Neural cell (in vitro differentiated cells): ENCODE data around the gene GORASP2. TPM values are rescaled to one million over a fixed set of nuclear protein-coding genes. Genes with fewer than 3 reads are reported as not detected.

Experiments used
- H2AFZ ChIP-seq: fragments of 200-600, 300-800 bp; sonication (generic), shearing (Covaris generic); 2 replicates; pipeline ENCODE4 v1.6.0; 2014; ENCODE audit warnings: low read depth, mild to moderate bottlenecking, antibody characterized with exemption, low read length, moderate library complexity
- H3F3A ChIP-seq: fragments of 200-600 bp; shearing (Covaris generic); 2 replicates; pipeline ENCODE4 v1.6.1; 2016; ENCODE audit warnings: mild to moderate bottlenecking, moderate library complexity, mixed read lengths, antibody characterized with exemption, low read length; ENCODE audit not compliant: insufficient read depth, poor library complexity, severe bottlenecking
- H3K27ac ChIP-seq: fragments of 200-600, 300-800 bp; sonication (generic), shearing (Covaris generic); 2 replicates; pipeline ENCODE4 v1.5.1; 2014; ENCODE audit warnings: mild to moderate bottlenecking, low read length, moderate library complexity
- H3K27me3 ChIP-seq: fragments of 300-800, 200-600 bp; sonication (generic), shearing (Covaris generic); 2 replicates; pipeline ENCODE4 v1.6.0; 2014; ENCODE audit warnings: mild to moderate bottlenecking, low read depth, low read length, moderate library complexity; ENCODE audit not compliant: insufficient read depth
- H3K36me3 ChIP-seq: fragments of 300-800, 200-600 bp; sonication (generic), shearing (Covaris generic); 2 replicates; pipeline ENCODE4 v1.5.1; 2014; ENCODE audit warnings: mild to moderate bottlenecking, antibody characterized with exemption, low read length, moderate library complexity; ENCODE audit not compliant: insufficient read depth
- H3K4me2 ChIP-seq: fragments of 300-800, 200-600 bp; sonication (generic), shearing (Covaris generic); 2 replicates; pipeline ENCODE4 v1.6.0; 2014; ENCODE audit warnings: mild to moderate bottlenecking, low read length
- H3K4me3 ChIP-seq: fragments of 300-800, 200-600 bp; sonication (generic), shearing (Covaris generic); 2 replicates; pipeline ENCODE4 v1.5.1; 2014; ENCODE audit warnings: mild to moderate bottlenecking, low read length, moderate library complexity
- H3K79me2 ChIP-seq: fragments of 200-600 bp; shearing (Covaris generic); replicated peaks from 2 replicates; pipeline ENCODE4 v1.6.0; 2014; ENCODE audit warnings: mild to moderate bottlenecking, low read length, moderate library complexity; ENCODE audit not compliant: insufficient read depth
- H3K9ac ChIP-seq: fragments of 300-800, 200-600 bp; sonication (generic), shearing (Covaris generic); 2 replicates; pipeline ENCODE4 v1.6.1; 2016; ENCODE audit warnings: mild to moderate bottlenecking, low read length, mixed read lengths
- H3K9me2 ChIP-seq: fragments of 200-600 bp; shearing (Covaris generic); 2 replicates; pipeline ENCODE4 v1.6.1; 2016; ENCODE audit warnings: mild to moderate bottlenecking, low read length, mixed read lengths; ENCODE audit not compliant: insufficient read depth
- H3K9me3 ChIP-seq: fragments of 200-600, 300-800 bp; sonication (generic), shearing (Covaris generic); 2 replicates; pipeline ENCODE4 v1.6.1; 2016; ENCODE audit warnings: mild to moderate bottlenecking, mixed run types, low read length, moderate library complexity, mixed read lengths
- H4K20me1 ChIP-seq: fragments of 200-600 bp; shearing (Covaris generic); 2 replicates; pipeline ENCODE4 v1.6.1; 2016; ENCODE audit warnings: mild to moderate bottlenecking, mixed run types; ENCODE audit not compliant: insufficient read depth
- EP300 ChIP-seq: fragments of 450-650 bp; conservative IDR thresholded peaks from 2 replicates; pipeline ENCODE4 v1.6.1; 2014; ENCODE audit warnings: antibody characterized with exemption, mild to moderate bottlenecking, moderate library complexity; ENCODE audit not compliant: poor library complexity, severe bottlenecking
- EZH2 ChIP-seq: fragments of 200-600, 300-800 bp; shearing (Covaris generic), sonication (generic); IDR thresholded peaks from 2 replicates; pipeline ENCODE4 v1.6.1; 2014; ENCODE audit warnings: antibody characterized with exemption, low read length, borderline replicate concordance, mild to moderate bottlenecking; ENCODE audit not compliant: insufficient read depth, poor library complexity, severe bottlenecking
- MXI1 ChIP-seq: fragments of 450-650 bp; conservative IDR thresholded peaks from 2 replicates; pipeline ENCODE4 v1.6.1; 2014; ENCODE audit warnings: antibody characterized with exemption, mild to moderate bottlenecking; ENCODE audit not compliant: poor library complexity, severe bottlenecking
- POLR2AphosphoS5 ChIP-seq: IDR thresholded peaks from 2 replicates; pipeline ENCODE4 v1.6.1; 2012
- RAD21 ChIP-seq: fragments of 450-650 bp; conservative IDR thresholded peaks from 2 replicates; pipeline ENCODE4 v1.6.1; 2014; ENCODE audit warnings: antibody characterized with exemption, mild to moderate bottlenecking, moderate library complexity
- SMC3 ChIP-seq: fragments of 450-650 bp; conservative IDR thresholded peaks from 2 replicates; pipeline ENCODE4 v1.6.1; 2014; ENCODE audit warnings: antibody characterized with exemption, mild to moderate bottlenecking, moderate library complexity; ENCODE audit not compliant: poor library complexity
- TAF1 ChIP-seq: IDR thresholded peaks from 2 replicates; pipeline ENCODE4 v1.6.1; 2012; ENCODE audit warnings: low read depth
- polyA plus RNA-seq: library from polyadenylated mRNA; depleted of rRNA; stranded (reverse); fragments of >200 nt; gene quantifications from 2 replicates; pipeline ENCODE4 v1.2.3, GENCODE V29; 2014
- TF ChIP-seq, protein P1 (sequence below): fragments of 450-650 bp; IDR thresholded peaks from 2 replicates; pipeline ENCODE4 v1.5.1; 2014; ENCODE audit warnings: antibody characterized with exemption, mild to moderate bottlenecking, moderate library complexity; ENCODE audit not compliant: poor library complexity, severe bottlenecking
- TF ChIP-seq, protein P2 (sequence below): IDR thresholded peaks from 2 replicates; pipeline ENCODE4 v1.6.1; 2012; ENCODE audit warnings: borderline replicate concordance

The GORASP2 gene
- polyA plus RNA-seq, 1 donor from 2014 or later: 20.4 TPM

DNA sequence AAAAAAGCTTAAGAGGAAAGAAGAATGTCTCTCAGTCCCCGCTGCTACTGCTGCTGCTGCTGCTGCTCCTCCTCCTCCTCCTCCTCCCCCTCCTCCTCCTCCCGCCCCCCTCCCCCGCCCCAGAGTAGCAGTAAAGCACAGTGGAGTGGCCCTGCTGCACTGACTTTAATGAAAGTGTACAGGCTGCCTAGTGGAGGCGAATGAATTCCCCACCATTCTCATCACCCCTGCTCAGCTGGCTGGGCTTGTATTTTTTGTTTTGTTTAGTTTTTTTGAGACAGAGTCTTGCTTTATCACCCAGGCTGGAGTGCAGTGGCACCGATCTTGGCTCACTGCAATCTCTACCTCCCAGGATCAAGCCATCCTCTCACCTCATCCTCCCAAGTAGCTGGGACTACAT lies 34.3 kb downstream of the GORASP2 start:
- Histone ChIP-seq H3K9me2 (no peaks in the 10 kb centered on the region), H3K9ac (no peak overlapping the region), H3K4me3 (no peak overlapping the region), H3K27ac (no peak overlapping the region), H3K9me3 (no peaks in the 10 kb centered on the region), H3K27me3 (no peaks in the 10 kb centered on the region), H3F3A (no peaks in the 10 kb centered on the region), H2AFZ (no peak overlapping the region), H4K20me1 (no peaks in the 10 kb centered on the region), H3K79me2 (no peaks in the 10 kb centered on the region), H3K36me3 (peaks cover 26% of the 10 kb centered on the region), H3K4me2 (no peak overlapping the region)
- no peak for TF ChIP-seq MXI1
- no peak for TF ChIP-seq TAF1
- TF ChIP-seq SMC3: no peak
- no peak for TF ChIP-seq EZH2
- no peak for TF ChIP-seq RAD21
- TF ChIP-seq, protein P1, sequence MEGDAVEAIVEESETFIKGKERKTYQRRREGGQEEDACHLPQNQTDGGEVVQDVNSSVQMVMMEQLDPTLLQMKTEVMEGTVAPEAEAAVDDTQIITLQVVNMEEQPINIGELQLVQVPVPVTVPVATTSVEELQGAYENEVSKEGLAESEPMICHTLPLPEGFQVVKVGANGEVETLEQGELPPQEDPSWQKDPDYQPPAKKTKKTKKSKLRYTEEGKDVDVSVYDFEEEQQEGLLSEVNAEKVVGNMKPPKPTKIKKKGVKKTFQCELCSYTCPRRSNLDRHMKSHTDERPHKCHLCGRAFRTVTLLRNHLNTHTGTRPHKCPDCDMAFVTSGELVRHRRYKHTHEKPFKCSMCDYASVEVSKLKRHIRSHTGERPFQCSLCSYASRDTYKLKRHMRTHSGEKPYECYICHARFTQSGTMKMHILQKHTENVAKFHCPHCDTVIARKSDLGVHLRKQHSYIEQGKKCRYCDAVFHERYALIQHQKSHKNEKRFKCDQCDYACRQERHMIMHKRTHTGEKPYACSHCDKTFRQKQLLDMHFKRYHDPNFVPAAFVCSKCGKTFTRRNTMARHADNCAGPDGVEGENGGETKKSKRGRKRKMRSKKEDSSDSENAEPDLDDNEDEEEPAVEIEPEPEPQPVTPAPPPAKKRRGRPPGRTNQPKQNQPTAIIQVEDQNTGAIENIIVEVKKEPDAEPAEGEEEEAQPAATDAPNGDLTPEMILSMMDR: no peak
- no peak for TF ChIP-seq POLR2AphosphoS5
- no peak for TF ChIP-seq EP300
- TF ChIP-seq, protein P2, sequence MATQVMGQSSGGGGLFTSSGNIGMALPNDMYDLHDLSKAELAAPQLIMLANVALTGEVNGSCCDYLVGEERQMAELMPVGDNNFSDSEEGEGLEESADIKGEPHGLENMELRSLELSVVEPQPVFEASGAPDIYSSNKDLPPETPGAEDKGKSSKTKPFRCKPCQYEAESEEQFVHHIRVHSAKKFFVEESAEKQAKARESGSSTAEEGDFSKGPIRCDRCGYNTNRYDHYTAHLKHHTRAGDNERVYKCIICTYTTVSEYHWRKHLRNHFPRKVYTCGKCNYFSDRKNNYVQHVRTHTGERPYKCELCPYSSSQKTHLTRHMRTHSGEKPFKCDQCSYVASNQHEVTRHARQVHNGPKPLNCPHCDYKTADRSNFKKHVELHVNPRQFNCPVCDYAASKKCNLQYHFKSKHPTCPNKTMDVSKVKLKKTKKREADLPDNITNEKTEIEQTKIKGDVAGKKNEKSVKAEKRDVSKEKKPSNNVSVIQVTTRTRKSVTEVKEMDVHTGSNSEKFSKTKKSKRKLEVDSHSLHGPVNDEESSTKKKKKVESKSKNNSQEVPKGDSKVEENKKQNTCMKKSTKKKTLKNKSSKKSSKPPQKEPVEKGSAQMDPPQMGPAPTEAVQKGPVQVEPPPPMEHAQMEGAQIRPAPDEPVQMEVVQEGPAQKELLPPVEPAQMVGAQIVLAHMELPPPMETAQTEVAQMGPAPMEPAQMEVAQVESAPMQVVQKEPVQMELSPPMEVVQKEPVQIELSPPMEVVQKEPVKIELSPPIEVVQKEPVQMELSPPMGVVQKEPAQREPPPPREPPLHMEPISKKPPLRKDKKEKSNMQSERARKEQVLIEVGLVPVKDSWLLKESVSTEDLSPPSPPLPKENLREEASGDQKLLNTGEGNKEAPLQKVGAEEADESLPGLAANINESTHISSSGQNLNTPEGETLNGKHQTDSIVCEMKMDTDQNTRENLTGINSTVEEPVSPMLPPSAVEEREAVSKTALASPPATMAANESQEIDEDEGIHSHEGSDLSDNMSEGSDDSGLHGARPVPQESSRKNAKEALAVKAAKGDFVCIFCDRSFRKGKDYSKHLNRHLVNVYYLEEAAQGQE: no peak

DNA sequence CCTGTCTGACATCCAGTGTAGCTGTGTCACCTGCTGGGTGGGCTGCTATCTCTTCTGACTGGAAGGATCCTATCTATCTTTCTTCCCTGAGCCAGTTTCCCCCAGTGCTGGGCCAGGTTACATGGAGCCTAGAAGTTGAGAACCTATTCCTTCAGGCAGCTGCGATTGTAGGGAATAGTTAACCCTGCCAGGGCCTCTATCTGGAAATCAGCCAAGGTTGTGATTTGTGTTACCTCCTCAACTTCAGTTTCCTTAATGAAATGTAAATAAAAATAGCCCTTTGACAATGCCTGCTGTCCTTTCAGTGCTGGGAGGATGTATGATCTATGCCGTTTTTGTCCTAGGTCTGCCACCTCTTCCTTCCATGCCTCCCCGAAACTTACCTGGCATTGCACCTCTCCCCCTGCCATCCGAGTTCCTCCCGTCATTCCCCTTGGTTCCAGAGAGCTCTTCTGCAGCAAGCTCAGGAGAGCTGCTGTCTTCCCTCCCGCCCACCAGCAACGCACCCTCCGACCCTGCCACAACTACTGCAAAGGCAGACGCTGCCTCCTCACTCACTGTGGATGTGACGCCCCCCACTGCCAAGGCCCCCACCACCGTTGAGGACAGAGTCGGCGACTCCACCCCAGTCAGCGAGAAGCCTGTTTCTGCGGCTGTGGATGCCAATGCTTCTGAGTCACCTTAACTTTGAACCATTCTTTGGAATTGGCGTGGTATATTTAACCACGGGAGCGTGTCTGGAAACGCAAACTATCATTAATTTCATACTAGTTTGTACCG lies 36.6 kb downstream of the GORASP2 start:
- no peaks in the 10 kb centered on the region for H3K9me3 ChIP-seq
- H3K9me2 ChIP-seq: no peaks in the 10 kb centered on the region
- H3K4me3 ChIP-seq: no peak overlapping the region
- no peak overlapping the region for H3K9ac ChIP-seq
- H3K27me3 ChIP-seq: no peaks in the 10 kb centered on the region
- H2AFZ ChIP-seq: no peak overlapping the region
- peaks cover 23% of the 10 kb centered on the region for H3K36me3 ChIP-seq
- H3K27ac ChIP-seq: no peak overlapping the region
- H3K4me2 ChIP-seq: no peak overlapping the region
- no peaks in the 10 kb centered on the region for H3K79me2 ChIP-seq
- H3F3A ChIP-seq: no peaks in the 10 kb centered on the region
- TF ChIP-seq EZH2 (no peak), EP300 (no peak), SMC3 (no peak), RAD21 (no peak), MXI1 (no peak)
- TF ChIP-seq, protein P1: no peak
- H4K20me1 ChIP-seq: no peaks in the 10 kb centered on the region
